Heart left ventricle (tissue), 16 donors: ENCODE results near the gene LAD1. TPM values are rescaled to one million over a fixed set of nuclear protein-coding genes. Genes with fewer than 3 reads are reported as not detected.

ENCODE experiments used
- ATAC-seq, 4 donors: fragments of 200-7000 bp; cut with Tn5 transposase; one replicate each; pipeline ENCODE4 v1.9.1; 2020 to 2022; ENCODE audit warnings: moderate library complexity in 4 of 4, mild to moderate bottlenecking in 3 of 4, moderate number of reproducible peaks in 1 of 4
- DNase-seq, 5 donors: peaks; one replicate each; pipeline ENCODE4 v3.0.0-alpha.2; 2020
- H3K27ac ChIP-seq, 12 donors: fragments of 200-600 bp; sonication (generic) in 4 of 12; one replicate each; pipeline versions ENCODE4 v1.5.0 to v1.8.0; 2016 to 2022; ENCODE audit warnings: mild to moderate bottlenecking in 2 of 12
- H3K27me3 ChIP-seq, 9 donors: fragments of 200-600 bp; sonication (generic) in 2 of 9; one replicate each; pipeline versions ENCODE4 v1.5.1 to v1.8.0; 2016 to 2022; ENCODE audit warnings: mild to moderate bottlenecking in 3 of 9
- H3K36me3 ChIP-seq, 9 donors: fragments of 200-600 bp; sonication (generic) in 2 of 9; one replicate each; pipeline versions ENCODE4 v1.5.0 to v1.8.0; 2018 to 2022; ENCODE audit warnings: mild to moderate bottlenecking in 2 of 9
- H3K4me1 ChIP-seq, 12 donors: fragments of 200-600 bp; sonication (generic) in 4 of 12; one replicate each; pipeline versions ENCODE4 v1.5.0 to v1.8.0; 2016 to 2022; ENCODE audit warnings: mild to moderate bottlenecking in 3 of 12
- H3K4me3 ChIP-seq, 12 donors: fragments of 200-600 bp; sonication (generic) in 4 of 12; one replicate each; pipeline versions ENCODE4 v1.5.0 to v1.8.0; 2017 to 2022; ENCODE audit warnings: mild to moderate bottlenecking in 9 of 12, moderate library complexity in 4 of 12
- H3K9me3 ChIP-seq, 12 donors: fragments of 200-600 bp; sonication (generic) in 4 of 12; one replicate each; pipeline versions ENCODE4 v1.5.0 to v1.8.0; 2016 to 2022; ENCODE audit warnings: mild to moderate bottlenecking in 1 of 12
- POLR2A ChIP-seq, 2 donors: fragments of 450-650 bp; IDR thresholded peaks; one replicate each; pipeline ENCODE4 v1.6.1; 2017; ENCODE audit warnings: antibody characterized with exemption in 2 of 2, mild to moderate bottlenecking in 2 of 2, moderate library complexity in 2 of 2
- WGBS, 4 donors: extraction: QIAGEN DNeasy Blood & Tissue Kit in 2 of 4; methylation state at CpG; one replicate each; pipeline versions ENCODE4 v1.1.5 to v1.1.7; 2013 to 2018; 5-methylcytosine and 5-hydroxymethylcytosine counted together
- intact Hi-C, 10 donors: fragments of 100-400 bp; cut with DNase I; formaldehyde crosslinking; loops; one replicate each; pipeline versions ENCODE4 v1.11.1 to v1.14.2; 2022
- polyA plus RNA-seq, 2 donors: library from polyadenylated mRNA; stranded (reverse); fragments of 200-250 nt; gene quantifications; one replicate each; pipeline ENCODE4 v1.2.3, GENCODE V29; 2013
- total RNA-seq, 9 donors: library from RNA; depleted of rRNA in 2 of 9; stranded (reverse); fragments of >200 nt in 2 of 9; fragmentation: NEBNext Ultra II Directional in 3 of 9; extraction: Animal tissue kit (Norgen Biotek cat#: 25700) in 3 of 9; gene quantifications; one replicate each; pipeline versions ENCODE4 v1.1.0 to v1.2.4, GENCODE V29; 2016 to 2023
- TF ChIP-seq, protein P1 (sequence below), 12 donors: fragments of 200-600 bp; sonication (generic) in 4 of 12; IDR thresholded peaks; one replicate each; pipeline versions ENCODE4 v1.5.0 to v1.8.0; 2018 to 2022; ENCODE audit warnings: antibody characterized with exemption in 12 of 12, mild to moderate bottlenecking in 5 of 12
- donor health status: ischemic (EF 13 %, LVEDD 7.1; RV severe dilation, severe dysfunction).
- donor health status: healthy with polysubstance abuse.
- donor health status: DM: no; HTN: yes; CAD: no.
- donor health status: DM: no; HTN: no; CAD: no.
- donor health status: ischemic (EF 25% LVEDD 6.9; RV normal size, moderate dysfunction).
- donor health status: ischemic (EF 25% LVEDD 5.7; RV mildly dilated, moderate dysfunction).
- donor health status: healthy.
- donor health status: DM: yes; HTN: yes; CAD: no.
- donor health status: ischemic (EF 35%, LVEDD 5.7; RV mildly dilated, moderate dysfunction).
- donor health status: nonischemic (EF 11% LVEDD 7.7; RV severe dilation, severe dysfunction).
- donor health status: DM: yes; HTN: yes; CAD: no.
- donor health status: PGD.
- donor health status: ischemic (EF 29% LVEDD 5.4; RV normal size, mild dysfunction).
- donor health status: nonischemic (EF 23%, LVEDD 6.1; RV moderate dilation, normal function).

The LAD1 gene
- total and polyA plus RNA-seq, 11 donors = 2.0 to 99.2 (median 6.9) TPM

DNA sequence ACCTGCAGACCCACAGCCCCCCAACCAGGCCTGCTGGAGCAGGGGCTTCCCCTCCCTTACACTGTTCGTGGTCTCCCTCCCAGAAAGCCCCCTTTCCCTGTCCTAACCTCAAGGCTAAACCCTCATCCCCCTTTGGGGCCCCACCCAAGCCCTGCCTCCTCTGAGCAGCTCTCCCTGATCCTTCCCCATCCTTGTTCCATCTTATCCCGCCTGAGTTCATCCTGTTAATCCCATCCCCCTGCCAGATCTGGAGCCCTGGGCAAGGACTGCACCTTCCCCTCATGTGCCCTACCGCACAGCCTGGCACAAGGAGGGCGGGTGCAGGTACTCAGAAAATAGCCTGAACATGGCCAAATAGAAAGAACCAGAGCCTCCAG lies 14.7 kb downstream of the LAD1 start:
- DNase-seq (no peak), ATAC-seq (no peak)
- Histone ChIP-seq H3K27ac (peak overlapping the region in 9 of 12 donors; percentile 32 to 90 (median 59)), H3K4me1 (peaks cover 0 to 49% (median 5%) of the 10 kb centered on the region in 12 donors), H3K36me3 (no peaks in the 10 kb centered on the region), H3K9me3 (no peaks in the 10 kb centered on the region), H3K4me3 (no peak overlapping the region), H3K27me3 (peaks cover 0 to 9% (median 0%) of the 10 kb centered on the region in 9 donors)
- 46 to 72% (median 67%) methylated on average over 3 to 4 of the region's 4 CpGs for WGBS, 4 donors
- intact Hi-C loops = no loop called here
- TF ChIP-seq, protein P1, sequence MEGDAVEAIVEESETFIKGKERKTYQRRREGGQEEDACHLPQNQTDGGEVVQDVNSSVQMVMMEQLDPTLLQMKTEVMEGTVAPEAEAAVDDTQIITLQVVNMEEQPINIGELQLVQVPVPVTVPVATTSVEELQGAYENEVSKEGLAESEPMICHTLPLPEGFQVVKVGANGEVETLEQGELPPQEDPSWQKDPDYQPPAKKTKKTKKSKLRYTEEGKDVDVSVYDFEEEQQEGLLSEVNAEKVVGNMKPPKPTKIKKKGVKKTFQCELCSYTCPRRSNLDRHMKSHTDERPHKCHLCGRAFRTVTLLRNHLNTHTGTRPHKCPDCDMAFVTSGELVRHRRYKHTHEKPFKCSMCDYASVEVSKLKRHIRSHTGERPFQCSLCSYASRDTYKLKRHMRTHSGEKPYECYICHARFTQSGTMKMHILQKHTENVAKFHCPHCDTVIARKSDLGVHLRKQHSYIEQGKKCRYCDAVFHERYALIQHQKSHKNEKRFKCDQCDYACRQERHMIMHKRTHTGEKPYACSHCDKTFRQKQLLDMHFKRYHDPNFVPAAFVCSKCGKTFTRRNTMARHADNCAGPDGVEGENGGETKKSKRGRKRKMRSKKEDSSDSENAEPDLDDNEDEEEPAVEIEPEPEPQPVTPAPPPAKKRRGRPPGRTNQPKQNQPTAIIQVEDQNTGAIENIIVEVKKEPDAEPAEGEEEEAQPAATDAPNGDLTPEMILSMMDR (IDR thresholded peaks at IDR 0.05) = no peak
- no peak for TF ChIP-seq POLR2A (IDR thresholded peaks at IDR 0.05)

DNA sequence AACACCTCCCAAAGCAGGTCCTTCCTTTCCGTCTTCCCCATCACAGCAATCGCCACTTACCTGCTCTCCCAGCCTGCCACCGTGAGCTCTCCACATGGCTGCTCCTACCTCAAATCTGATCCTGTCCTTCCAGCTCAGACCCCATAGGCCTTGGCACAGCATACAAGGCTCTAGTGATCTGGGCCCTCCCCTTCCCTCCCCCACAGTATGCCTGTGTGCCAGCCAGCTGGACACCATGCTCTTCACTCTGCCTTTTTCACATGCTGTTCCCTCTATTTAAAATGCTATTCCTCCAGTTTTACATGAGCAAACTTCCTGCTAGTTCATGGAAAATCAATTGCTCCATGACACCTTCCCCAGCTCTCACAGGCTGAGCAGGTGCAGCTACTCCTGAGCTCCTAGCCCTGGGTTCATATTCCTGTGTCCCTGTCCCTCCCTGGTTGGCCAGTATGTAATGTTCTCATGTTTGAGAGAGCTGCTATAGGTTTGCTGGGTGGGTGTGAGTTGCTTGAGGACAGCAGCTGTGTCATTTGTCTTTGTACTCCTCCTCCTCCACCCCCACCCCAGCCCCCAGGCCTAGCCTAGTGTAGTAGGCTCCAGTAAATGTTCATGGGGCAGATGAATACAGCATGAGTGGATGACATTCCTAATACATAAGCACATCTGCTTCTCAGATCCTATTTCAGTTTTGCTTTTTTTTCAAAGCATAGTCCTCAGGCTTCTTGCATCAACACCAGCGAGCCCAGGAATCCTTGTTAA lies 15.3 kb downstream of the LAD1 start:
- H3K9me3 ChIP-seq = no peaks in the 10 kb centered on the region
- H3K27me3 ChIP-seq = peaks cover 0 to 9% (median 0%) of the 10 kb centered on the region in 9 donors
- peak overlapping the region in 1 of 12 donors; percentile 0 for H3K4me3 ChIP-seq
- WGBS, 4 donors = 77 to 81% (median 78%) methylated on average over 4 of the region's 4 CpGs
- TF ChIP-seq, protein P1 (IDR thresholded peaks at IDR 0.05) = no peak
- TF ChIP-seq POLR2A (IDR thresholded peaks at IDR 0.05) = no peak
- no peaks in the 10 kb centered on the region for H3K36me3 ChIP-seq
- H3K27ac ChIP-seq = peak overlapping the region in 9 of 12 donors; percentile 32 to 90 (median 59)
- intact Hi-C loops = no loop called here
- DNase-seq = peak in 1 of 5 donors; percentile 40
- H3K4me1 ChIP-seq = peaks cover 0 to 53% (median 9%) of the 10 kb centered on the region in 12 donors
- ATAC-seq = peak; percentile 6 to 47 (median 22)

DNA sequence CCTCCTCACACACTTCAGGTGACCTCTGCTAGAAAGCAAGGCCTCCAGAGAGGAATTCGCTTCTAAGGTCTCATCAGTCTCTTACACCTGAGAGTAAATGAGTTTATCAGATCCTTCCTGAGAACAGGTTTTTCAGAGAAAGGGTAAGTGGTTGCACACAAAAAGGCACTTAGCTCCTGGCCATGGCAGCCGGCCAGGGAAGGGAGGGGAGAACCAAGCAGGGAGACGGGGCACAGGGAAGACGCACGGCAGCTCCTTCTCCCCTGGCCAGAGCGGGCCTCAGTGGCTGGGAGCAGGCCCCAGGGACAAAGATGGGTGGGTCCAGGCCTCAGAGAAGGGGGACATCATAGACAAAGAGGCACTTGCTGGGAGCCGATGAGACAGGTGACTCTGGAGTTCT lies 18.0 kb downstream of the LAD1 start:
- DNase-seq (peak in 2 of 5 donors; percentile 26 to 42), ATAC-seq (no peak)
- WGBS, 4 donors = 62 to 76% (median 70%) methylated on average over 7 of the region's 7 CpGs
- Histone ChIP-seq H3K27ac (peak overlapping the region in 5 of 12 donors; percentile 22 to 94 (median 54)), H3K4me1 (peaks cover 0 to 61% (median 10%) of the 10 kb centered on the region in 12 donors), H3K9me3 (no peaks in the 10 kb centered on the region), H3K27me3 (peaks cover 0 to 9% (median 0%) of the 10 kb centered on the region in 9 donors), H3K4me3 (no peak overlapping the region), H3K36me3 (no peaks in the 10 kb centered on the region)
- TF ChIP-seq, protein P1 (IDR thresholded peaks at IDR 0.05) = no peak
- TF ChIP-seq POLR2A (IDR thresholded peaks at IDR 0.05) = no peak
- intact Hi-C loops = no loop called here

DNA sequence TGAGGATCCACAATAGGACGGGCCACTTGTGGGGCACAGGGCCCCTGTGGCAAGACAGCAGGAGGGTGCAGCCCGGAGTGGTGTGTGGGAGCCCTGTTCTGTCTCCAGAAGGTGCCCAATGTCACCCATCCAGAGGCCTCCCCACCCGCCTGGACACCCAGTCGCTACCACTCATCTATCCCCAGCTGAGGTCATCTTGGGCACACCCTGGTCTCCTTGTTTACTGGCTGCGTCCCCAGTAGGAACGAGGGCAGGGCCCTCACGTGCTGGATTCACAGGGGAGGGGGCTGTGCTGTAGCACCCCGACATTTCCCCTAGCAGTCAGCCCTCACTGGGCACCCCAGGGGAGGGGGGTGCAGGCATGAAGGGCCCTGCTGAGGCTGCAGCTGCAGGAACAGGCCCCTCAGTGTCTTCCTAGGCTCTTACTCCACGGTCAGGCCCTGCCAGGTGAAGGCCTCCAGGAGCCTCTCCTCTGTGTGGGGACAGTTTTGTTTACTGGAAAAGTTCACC lies 19.3 kb downstream of the LAD1 start:
- peak; percentile 0 to 8 (median 6) for ATAC-seq
- Histone ChIP-seq H3K27me3 (no peaks in the 10 kb centered on the region), H3K4me1 (peaks cover 0 to 52% (median 10%) of the 10 kb centered on the region in 12 donors), H3K27ac (peak overlapping the region in 11 of 12 donors; percentile 61 to 97 (median 86)), H3K9me3 (no peaks in the 10 kb centered on the region), H3K36me3 (peaks cover 0 to 7% (median 0%) of the 10 kb centered on the region in 9 donors), H3K4me3 (no peak overlapping the region)
- 51 to 73% (median 61%) methylated on average over 6 to 9 of the region's 9 CpGs for WGBS, 4 donors
- no peak for TF ChIP-seq POLR2A (IDR thresholded peaks at IDR 0.05)
- TF ChIP-seq, protein P1 (IDR thresholded peaks at IDR 0.05) = no peak
- DNase-seq = peak in 1 of 5 donors; percentile 63
- intact Hi-C loops = no loop called here
